ENCODE measurements around the gene ACIN1. TPM values are rescaled to one million over a fixed set of nuclear protein-coding genes. Genes with fewer than 3 reads are reported as not detected.

ACIN1 gene
- total RNA-seq, 1 experiment from 2014 or later, result 179 TPM

- ChIA-PET POLR2A (no interaction called here), CTCF (interaction anchor here (1.0 kb wide), 1 partner anchor 36 kb away, joined by 3 read pairs; no protein-coding TSS in a partner anchor), RAD21 (ENCODE audit: low non-redundant PET in 1 of 2, low total read pairs in 2 of 2, uncharacterized antibody in 2 of 2, unreplicated experiment in 2 of 2) (no interaction called here)
- Histone ChIP-seq H2AFZ (ENCODE audit: low read depth, low read length, poor library complexity, severe bottlenecking) (no peak overlapping the region), H4K20me1 (ENCODE audit: insufficient read depth) (no peaks in the 10 kb centered on the region), H3K4me3 (replicated peaks in 1 of 2; ENCODE audit: low read depth in 1 of 2, low read length in 2 of 2) (no peak overlapping the region), H3K27me3 (ENCODE audit: insufficient read depth, low read length) (no peaks in the 10 kb centered on the region), H3K79me2 (ENCODE audit: insufficient read depth, low read length) (no peaks in the 10 kb centered on the region), H3K36me3 (ENCODE audit: control insufficient read depth in 1 of 2, insufficient read depth in 2 of 2, low read length in 2 of 2) (peaks cover 0 to 12% of the 10 kb centered on the region in 2 experiments; a peak in 2 of 4 replicates), H3K4me2 (ENCODE audit: low read length) (no peak overlapping the region), H3K4me1 (ENCODE audit: control insufficient read depth in 1 of 2, insufficient read depth in 2 of 2, low read length in 2 of 2) (peaks cover 6 to 16% of the 10 kb centered on the region in 2 experiments; a peak in 3 of 4 replicates), H3K9me3 (ENCODE audit: control insufficient read depth in 1 of 2, insufficient read depth in 1 of 2, low read depth in 1 of 2, low read length in 2 of 2) (no peaks in the 10 kb centered on the region), H3K27ac (ENCODE audit: low read depth, low read length) (no peak overlapping the region), H3K9me2 (ENCODE audit: insufficient read depth) (no peaks in the 10 kb centered on the region), H3K9ac (ENCODE audit: low read length) (no peak overlapping the region)
- intact Hi-C loops (cut with micrococcal nuclease), result no loop called here
- TF ChIP-seq RAD21 (IDR thresholded peaks at IDR 0.05; ENCODE audit: low read depth) (no peak), SRF (IDR thresholded peaks at IDR 0.05; ENCODE audit: low read depth) (no peak), EGR1 (IDR thresholded peaks at IDR 0.05; ENCODE audit: low read depth) (no peak)
- no TSS peak for BruUV-seq (replicated peaks)
- DNase-seq (ENCODE audit: low read depth, low spot score) (no peak), ATAC-seq (no peak)
These were observed 73.0 kb downstream of the ACIN1 start for GRCh38 chr14:23021889-23022442.

- H2AFZ ChIP-seq (ENCODE audit: low read depth, low read length, poor library complexity, severe bottlenecking), result no peak overlapping the region
- no peak overlapping the region for H3K4me3 ChIP-seq (replicated peaks in 1 of 2; ENCODE audit: low read depth in 1 of 2, low read length in 2 of 2)
- H3K4me1 ChIP-seq (ENCODE audit: control insufficient read depth in 1 of 2, insufficient read depth in 2 of 2, low read length in 2 of 2), result peaks cover 6 to 16% of the 10 kb centered on the region in 2 experiments; a peak in 3 of 4 replicates
- no peak overlapping the region for H3K9ac ChIP-seq (ENCODE audit: low read length)
- no peaks in the 10 kb centered on the region for H3K9me3 ChIP-seq (ENCODE audit: control insufficient read depth in 1 of 2, insufficient read depth in 1 of 2, low read depth in 1 of 2, low read length in 2 of 2)
- no peak for DNase-seq (ENCODE audit: low read depth, low spot score)
- H3K27ac ChIP-seq (ENCODE audit: low read depth, low read length), result no peak overlapping the region
- no peak for ATAC-seq
- ChIA-PET POLR2A (no interaction called here), RAD21 (ENCODE audit: low non-redundant PET in 1 of 2, low total read pairs in 2 of 2, uncharacterized antibody in 2 of 2, unreplicated experiment in 2 of 2) (no interaction called here), CTCF (interaction anchor here (1.0 kb wide), 1 partner anchor 35 kb away, joined by 3 read pairs; no protein-coding TSS in a partner anchor)
- H3K4me2 ChIP-seq (ENCODE audit: low read length), result no peak overlapping the region
- peaks cover 0 to 12% of the 10 kb centered on the region in 2 experiments; a peak in 2 of 4 replicates for H3K36me3 ChIP-seq (ENCODE audit: control insufficient read depth in 1 of 2, insufficient read depth in 2 of 2, low read length in 2 of 2)
- intact Hi-C loops (cut with micrococcal nuclease), result no loop called here
- H3K27me3 ChIP-seq (ENCODE audit: insufficient read depth, low read length), result no peaks in the 10 kb centered on the region
- no peaks in the 10 kb centered on the region for H3K9me2 ChIP-seq (ENCODE audit: insufficient read depth)
- H4K20me1 ChIP-seq (ENCODE audit: insufficient read depth), result no peaks in the 10 kb centered on the region
- H3K79me2 ChIP-seq (ENCODE audit: insufficient read depth, low read length), result no peaks in the 10 kb centered on the region
- BruUV-seq (replicated peaks), result no TSS peak
- TF ChIP-seq SIN3A (IDR thresholded peaks at IDR 0.05; ENCODE audit: low read depth) (no peak), JUND (IDR thresholded peaks at IDR 0.05) (no peak), YY1 (IDR thresholded peaks at IDR 0.05; ENCODE audit: extremely low read depth, insufficient replicate concordance, low read depth, low read length) (no peak), CBX3 (IDR thresholded peaks at IDR 0.05; ENCODE audit: low read depth) (no peak), MAX (IDR thresholded peaks at IDR 0.05) (no peak), FOSL1 (IDR thresholded peaks at IDR 0.05; ENCODE audit: low read depth) (no peak), TCF7L2 (IDR thresholded peaks at IDR 0.05; ENCODE audit: borderline replicate concordance, extremely low read depth, insufficient read depth, insufficient read length) (no peak), ZNF274 (IDR thresholded peaks at IDR 0.05; ENCODE audit: low read depth, low read length) (no peak), POLR2A (IDR thresholded peaks at IDR 0.05; ENCODE audit: borderline replicate concordance, extremely low read depth, insufficient read depth, insufficient read length) (no peak), RAD21 (IDR thresholded peaks at IDR 0.05; ENCODE audit: low read depth) (no peak), ELF1 (IDR thresholded peaks at IDR 0.05; ENCODE audit: borderline replicate concordance, low read depth) (no peak), SP1 (IDR thresholded peaks at IDR 0.05; ENCODE audit: low read depth) (no peak), REST (IDR thresholded peaks at IDR 0.05; ENCODE audit: low read depth) (no peak)
- TF ChIP-seq, protein P1, sequence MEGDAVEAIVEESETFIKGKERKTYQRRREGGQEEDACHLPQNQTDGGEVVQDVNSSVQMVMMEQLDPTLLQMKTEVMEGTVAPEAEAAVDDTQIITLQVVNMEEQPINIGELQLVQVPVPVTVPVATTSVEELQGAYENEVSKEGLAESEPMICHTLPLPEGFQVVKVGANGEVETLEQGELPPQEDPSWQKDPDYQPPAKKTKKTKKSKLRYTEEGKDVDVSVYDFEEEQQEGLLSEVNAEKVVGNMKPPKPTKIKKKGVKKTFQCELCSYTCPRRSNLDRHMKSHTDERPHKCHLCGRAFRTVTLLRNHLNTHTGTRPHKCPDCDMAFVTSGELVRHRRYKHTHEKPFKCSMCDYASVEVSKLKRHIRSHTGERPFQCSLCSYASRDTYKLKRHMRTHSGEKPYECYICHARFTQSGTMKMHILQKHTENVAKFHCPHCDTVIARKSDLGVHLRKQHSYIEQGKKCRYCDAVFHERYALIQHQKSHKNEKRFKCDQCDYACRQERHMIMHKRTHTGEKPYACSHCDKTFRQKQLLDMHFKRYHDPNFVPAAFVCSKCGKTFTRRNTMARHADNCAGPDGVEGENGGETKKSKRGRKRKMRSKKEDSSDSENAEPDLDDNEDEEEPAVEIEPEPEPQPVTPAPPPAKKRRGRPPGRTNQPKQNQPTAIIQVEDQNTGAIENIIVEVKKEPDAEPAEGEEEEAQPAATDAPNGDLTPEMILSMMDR (IDR thresholded peaks at IDR 0.05 in 2 of 3, conservative IDR thresholded peaks at IDR 0.05 in 1 of 3; ENCODE audit: borderline replicate concordance in 1 of 3, insufficient read depth in 1 of 3, low read depth in 2 of 3, low read length in 2 of 3), result no peak
These were observed 73.5 kb downstream of the ACIN1 start for GRCh38 chr14:23021434-23021833.

Data from HCT116 (cell line).